Muscle of leg (tissue), 11 donors: ENCODE measurements around the gene SNX25. TPM values are rescaled to one million over a fixed set of nuclear protein-coding genes. Genes with fewer than 3 reads are reported as not detected.

Experiments used
- DNase-seq: peaks from one replicate; pipeline ENCODE4 v3.0.0; 2013
- H3K27ac ChIP-seq: one replicate; pipeline ENCODE4 v1.5.1; 2013; ENCODE audit warnings: mild to moderate bottlenecking, low read length, control low read depth
- H3K27me3 ChIP-seq: one replicate; pipeline ENCODE4 v1.6.1; 2013; ENCODE audit warnings: low read length; ENCODE audit not compliant: control insufficient read depth, insufficient read depth
- H3K36me3 ChIP-seq: one replicate; pipeline ENCODE4 v1.6.1; 2013; ENCODE audit warnings: low read length; ENCODE audit not compliant: control insufficient read depth, insufficient read depth
- H3K4me1 ChIP-seq: one replicate; pipeline ENCODE4 v1.6.1; 2013; ENCODE audit warnings: low read length; ENCODE audit not compliant: control insufficient read depth, insufficient read depth
- H3K4me3 ChIP-seq: one replicate; pipeline ENCODE4 v1.5.1; 2013; ENCODE audit warnings: low read length, control low read depth
- H3K9me3 ChIP-seq: replicated peaks from 2 replicates; pipeline ENCODE4 v1.6.1; 2013; ENCODE audit warnings: low read depth, low read length; ENCODE audit not compliant: control insufficient read depth
- WGBS: methylation state at CpG from one replicate; pipeline ENCODE4 v1.1.5; 2013; ENCODE audit warnings: missing lambda C conversion rate; ENCODE audit not compliant: insufficient coverage; 5-methylcytosine and 5-hydroxymethylcytosine counted together
- polyA plus RNA-seq, 8 donors: library from polyadenylated mRNA; unstranded; fragments of 120-200 nt; gene quantifications; one replicate each; pipeline versions ENCODE4 v1.2.1 to v1.2.3, GENCODE V29; 2013; ENCODE audit warnings: inconsistent platforms in 1 of 8, low replicate concordance in 1 of 8; ENCODE audit not compliant: insufficient read length in 8 of 8, insufficient read depth in 1 of 8
- total RNA-seq: library from RNA; stranded (reverse); fragments of 120-200 nt; gene quantifications from one replicate; pipeline ENCODE4 v1.2.4, GENCODE V29; 2013

The SNX25 gene
- total and polyA plus RNA-seq, 9 donors = 7.0 to 14.6 (median 8.2) TPM

DNA sequence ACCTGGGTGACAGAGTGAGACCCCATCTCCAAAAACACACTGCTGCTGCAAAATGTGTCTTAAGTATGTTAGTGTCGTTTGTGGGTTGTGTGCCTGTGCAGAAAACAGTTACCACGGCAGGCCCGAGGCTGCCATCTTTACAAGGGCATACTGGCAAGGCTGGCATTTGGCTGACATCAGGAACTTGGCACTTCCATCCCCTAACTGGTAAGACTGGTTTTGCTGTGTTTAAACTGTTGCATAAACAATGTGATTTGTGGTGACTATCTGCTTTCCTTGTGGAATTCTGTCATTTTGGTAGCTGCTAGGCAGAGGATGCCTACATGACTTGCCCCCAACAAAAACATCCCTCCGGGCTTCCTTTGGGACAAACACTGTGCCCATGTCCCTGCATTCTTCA, 174.1 kb downstream of the SNX25 start:
- Histone ChIP-seq H3K4me3 (no peak overlapping the region), H3K4me1 (peaks cover 5% of the 10 kb centered on the region), H3K36me3 (no peaks in the 10 kb centered on the region), H3K9me3 (peaks cover 4% of the 10 kb centered on the region), H3K27me3 (no peaks in the 10 kb centered on the region), H3K27ac (no peak overlapping the region)
- DNase-seq = no peak
- 100% methylated on average over 3 of the region's 4 CpGs for WGBS

DNA sequence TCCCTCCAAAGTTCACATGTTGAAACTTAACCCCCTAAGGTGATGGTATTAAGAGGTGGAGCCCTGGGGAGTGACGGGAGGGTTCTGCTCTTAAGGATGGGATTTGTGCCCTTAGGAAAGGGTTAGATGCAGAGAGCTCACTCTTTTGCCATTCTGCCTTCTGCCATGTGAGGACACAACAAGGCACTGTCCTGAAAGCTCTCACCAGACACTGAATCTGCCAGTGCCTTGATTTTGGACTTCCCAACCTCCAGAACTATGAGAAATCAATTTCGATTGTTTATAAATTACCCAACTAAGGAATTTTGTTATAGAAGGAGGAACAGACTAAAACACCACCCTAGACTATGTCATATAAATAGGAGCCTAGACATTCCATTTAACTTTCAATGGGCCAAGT, 174.7 kb downstream of the SNX25 start:
- Histone ChIP-seq H3K36me3 (no peaks in the 10 kb centered on the region), H3K27ac (no peak overlapping the region), H3K4me3 (no peak overlapping the region), H3K4me1 (peaks cover 5% of the 10 kb centered on the region), H3K27me3 (no peaks in the 10 kb centered on the region), H3K9me3 (peaks cover 4% of the 10 kb centered on the region)
- WGBS = no CpG with 5 or more reads among the region's 2 CpGs
- no peak for DNase-seq

DNA sequence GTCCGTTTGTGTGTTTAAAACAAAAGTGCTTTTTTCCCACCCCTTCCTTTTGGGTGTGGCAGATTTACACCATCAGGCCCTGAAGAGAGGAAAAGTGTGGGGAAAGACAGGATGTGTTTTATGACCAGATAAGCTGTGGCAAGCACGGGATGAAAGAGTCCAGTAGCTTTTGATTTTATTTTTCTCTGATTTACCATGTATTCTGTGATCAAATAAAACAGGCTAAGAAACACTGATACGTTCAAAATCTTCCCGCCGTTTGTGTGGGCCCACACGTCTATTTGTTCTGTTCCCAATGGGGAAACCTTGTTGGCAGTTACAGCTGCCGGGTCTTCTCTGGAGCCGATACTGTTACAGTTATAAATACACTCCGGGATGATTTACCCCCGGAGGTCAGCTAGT, 175.5 kb downstream of the SNX25 start:
- WGBS = 0% methylated on average over 4 of the region's 10 CpGs
- H3K27me3 ChIP-seq = no peaks in the 10 kb centered on the region
- no peak overlapping the region for H3K4me3 ChIP-seq
- H3K27ac ChIP-seq = peak overlapping the region; percentile 32
- peak; percentile 54 for DNase-seq
- no peaks in the 10 kb centered on the region for H3K36me3 ChIP-seq
- peaks cover 4% of the 10 kb centered on the region for H3K9me3 ChIP-seq
- peaks cover 5% of the 10 kb centered on the region for H3K4me1 ChIP-seq

DNA sequence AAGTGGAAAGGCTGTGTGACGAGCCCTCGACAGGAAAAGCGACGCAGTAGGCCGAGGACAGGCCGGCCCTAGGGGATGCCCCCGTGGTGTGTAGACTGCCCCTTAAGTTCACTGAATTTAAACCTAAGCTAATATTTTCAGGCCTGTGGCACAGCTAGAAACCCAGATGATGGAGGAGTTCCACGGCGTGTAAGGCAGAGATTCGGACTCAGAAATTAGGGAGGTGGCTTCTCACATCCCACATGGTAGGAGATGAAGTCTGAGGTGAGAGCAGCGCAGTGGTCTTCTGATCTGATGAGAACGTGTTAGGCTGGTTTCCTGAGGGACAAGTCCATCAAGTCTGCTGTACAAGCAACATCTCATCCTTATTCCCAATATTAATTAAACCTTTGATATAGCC, 178.6 kb downstream of the SNX25 start:
- no peak overlapping the region for H3K4me3 ChIP-seq
- WGBS = 100% methylated on average over 6 of the region's 12 CpGs
- no peaks in the 10 kb centered on the region for H3K9me3 ChIP-seq
- no peaks in the 10 kb centered on the region for H3K36me3 ChIP-seq
- H3K27ac ChIP-seq = no peak overlapping the region
- peaks cover 5% of the 10 kb centered on the region for H3K4me1 ChIP-seq
- H3K27me3 ChIP-seq = no peaks in the 10 kb centered on the region
- no peak for DNase-seq

DNA sequence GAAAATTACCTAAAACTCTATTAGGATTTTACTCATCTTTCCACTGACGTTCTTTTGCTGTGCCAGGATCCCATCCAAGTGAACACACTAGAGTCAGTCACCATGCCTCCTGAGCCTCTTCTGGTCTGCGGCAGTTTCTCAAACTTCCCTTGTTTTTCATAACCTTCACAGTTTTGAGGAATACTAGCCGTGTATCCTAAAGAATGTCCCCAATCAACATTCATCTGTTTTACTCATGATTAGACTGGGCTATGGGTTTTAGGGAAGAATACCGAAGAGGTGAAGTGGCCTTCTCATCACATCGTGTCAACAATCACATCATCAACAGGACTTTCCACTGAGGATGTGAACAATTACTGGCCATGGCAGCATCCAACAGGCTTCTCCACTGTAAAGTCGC, 181.5 kb downstream of the SNX25 start:
- H3K36me3 ChIP-seq = no peaks in the 10 kb centered on the region
- no peak for DNase-seq
- WGBS = 82% methylated on average over 2 of the region's 6 CpGs
- H3K4me1 ChIP-seq = peaks cover 4% of the 10 kb centered on the region
- no peak overlapping the region for H3K27ac ChIP-seq
- no peaks in the 10 kb centered on the region for H3K27me3 ChIP-seq
- no peaks in the 10 kb centered on the region for H3K9me3 ChIP-seq
- H3K4me3 ChIP-seq = no peak overlapping the region

DNA sequence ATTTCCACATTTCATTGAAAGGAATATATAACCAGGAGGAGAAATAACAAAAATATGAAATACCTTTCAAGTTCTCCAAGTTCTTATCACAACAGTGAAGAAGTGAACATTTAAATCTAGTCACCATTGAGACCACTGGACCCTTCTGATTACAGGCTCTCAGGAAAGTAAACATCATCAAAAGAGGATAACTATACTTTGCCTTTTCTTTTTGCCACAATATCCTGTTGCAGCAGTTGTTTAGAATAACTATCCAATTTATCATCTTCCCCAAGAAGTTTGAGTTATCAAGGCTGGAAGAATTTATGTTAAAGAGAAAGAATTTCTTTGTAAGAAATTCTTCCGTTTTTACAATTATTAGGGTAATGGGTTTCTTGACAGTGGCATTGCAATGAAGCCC, 182.8 kb downstream of the SNX25 start:
- H3K27me3 ChIP-seq = no peaks in the 10 kb centered on the region
- DNase-seq = no peak
- no peaks in the 10 kb centered on the region for H3K9me3 ChIP-seq
- H3K36me3 ChIP-seq = no peaks in the 10 kb centered on the region
- peaks cover 8% of the 10 kb centered on the region for H3K4me1 ChIP-seq
- no peak overlapping the region for H3K27ac ChIP-seq
- no peak overlapping the region for H3K4me3 ChIP-seq
- no CpG with 5 or more reads among the region's 1 CpG for WGBS

DNA sequence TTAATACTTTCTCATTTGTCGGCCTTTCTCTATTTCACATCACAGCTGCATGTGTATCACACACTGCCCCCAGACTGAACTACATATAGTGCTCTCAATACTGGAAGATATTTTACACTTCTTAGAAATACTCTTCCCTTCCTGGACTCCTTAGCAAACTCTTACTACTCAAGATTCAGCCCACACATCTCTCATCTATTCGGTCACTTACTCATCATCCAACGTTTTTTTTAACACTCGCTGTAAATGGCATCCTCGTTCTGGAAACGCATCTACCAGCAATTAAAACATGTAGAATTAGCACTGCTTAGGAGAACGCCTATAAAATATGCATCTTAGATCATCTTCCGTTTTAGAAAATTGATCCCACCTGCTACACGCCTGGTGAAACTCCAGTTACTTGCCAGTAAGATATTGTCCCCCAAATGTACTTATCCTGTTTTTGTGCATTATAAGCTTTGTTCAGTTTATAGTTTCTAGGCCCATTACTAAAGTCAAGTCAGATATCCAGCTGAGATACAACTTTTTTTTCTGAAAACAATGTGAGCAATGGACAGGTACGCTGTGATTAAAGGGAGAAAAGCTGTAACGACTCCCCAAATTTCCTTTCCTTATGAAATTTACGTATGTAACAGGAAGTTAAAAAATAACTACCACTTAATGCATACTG, 185.3 kb downstream of the SNX25 start:
- Histone ChIP-seq H3K4me1 (peaks cover 13% of the 10 kb centered on the region), H3K4me3 (peak overlapping the region; percentile 94), H3K36me3 (peaks cover 5% of the 10 kb centered on the region), H3K27ac (peak overlapping the region; percentile 92), H3K27me3 (no peaks in the 10 kb centered on the region), H3K9me3 (no peaks in the 10 kb centered on the region)
- 48% methylated on average over 7 of the region's 12 CpGs for WGBS
- DNase-seq = peak; percentile 77

DNA sequence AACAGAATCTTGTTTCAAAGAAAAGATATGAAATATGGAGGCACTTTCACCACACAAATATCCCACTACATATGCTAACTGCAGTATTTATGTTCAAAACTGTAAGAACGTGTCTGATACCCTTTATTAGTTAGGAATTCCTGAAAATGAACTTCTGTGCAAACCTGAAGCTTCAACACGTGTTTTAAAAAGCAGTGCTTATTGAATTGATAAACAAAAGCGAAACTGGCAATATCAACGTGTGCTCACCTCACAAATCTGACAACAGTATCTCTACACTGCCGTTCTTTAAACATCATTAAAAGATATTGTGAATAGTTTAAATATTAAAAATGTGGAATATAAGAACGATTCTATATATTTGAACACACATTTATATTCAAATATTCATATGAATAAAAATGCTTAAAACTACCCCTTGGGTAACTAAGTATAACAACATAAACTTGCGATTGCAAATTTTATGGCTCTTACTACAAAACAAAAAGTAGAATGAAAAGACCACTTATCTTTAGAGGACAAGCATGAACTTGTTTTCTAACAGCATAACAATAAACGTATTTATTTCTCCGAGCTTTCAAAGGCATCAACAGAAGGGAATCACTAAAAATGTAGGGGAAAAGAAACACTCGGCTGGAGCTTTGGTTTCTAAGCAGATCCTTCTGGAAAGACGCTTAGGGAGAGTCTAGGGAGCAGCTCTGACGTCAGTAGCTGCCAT, 186.0 kb downstream of the SNX25 start, which contains the start of gene LRP2BP:
Gene LRP2BP (minus strand): TSS at position 687 of the 718 bp plus-strand sequence. CDS start 17,738 bp downstream, outside the sequence.
- DNase-seq = peak; percentile 99
- no peaks in the 10 kb centered on the region for H3K27me3 ChIP-seq
- 0% methylated on average over 3 of the region's 12 CpGs for WGBS
- H3K27ac ChIP-seq = peak within 1 kb of the TSS; percentile 92
- H3K9me3 ChIP-seq = no peaks in the 10 kb centered on the region
- peak within 1 kb of the TSS; percentile 94 for H3K4me3 ChIP-seq
- peaks cover 13% of the 10 kb centered on the region for H3K4me1 ChIP-seq
- peaks cover 5% of the 10 kb centered on the region for H3K36me3 ChIP-seq

DNA sequence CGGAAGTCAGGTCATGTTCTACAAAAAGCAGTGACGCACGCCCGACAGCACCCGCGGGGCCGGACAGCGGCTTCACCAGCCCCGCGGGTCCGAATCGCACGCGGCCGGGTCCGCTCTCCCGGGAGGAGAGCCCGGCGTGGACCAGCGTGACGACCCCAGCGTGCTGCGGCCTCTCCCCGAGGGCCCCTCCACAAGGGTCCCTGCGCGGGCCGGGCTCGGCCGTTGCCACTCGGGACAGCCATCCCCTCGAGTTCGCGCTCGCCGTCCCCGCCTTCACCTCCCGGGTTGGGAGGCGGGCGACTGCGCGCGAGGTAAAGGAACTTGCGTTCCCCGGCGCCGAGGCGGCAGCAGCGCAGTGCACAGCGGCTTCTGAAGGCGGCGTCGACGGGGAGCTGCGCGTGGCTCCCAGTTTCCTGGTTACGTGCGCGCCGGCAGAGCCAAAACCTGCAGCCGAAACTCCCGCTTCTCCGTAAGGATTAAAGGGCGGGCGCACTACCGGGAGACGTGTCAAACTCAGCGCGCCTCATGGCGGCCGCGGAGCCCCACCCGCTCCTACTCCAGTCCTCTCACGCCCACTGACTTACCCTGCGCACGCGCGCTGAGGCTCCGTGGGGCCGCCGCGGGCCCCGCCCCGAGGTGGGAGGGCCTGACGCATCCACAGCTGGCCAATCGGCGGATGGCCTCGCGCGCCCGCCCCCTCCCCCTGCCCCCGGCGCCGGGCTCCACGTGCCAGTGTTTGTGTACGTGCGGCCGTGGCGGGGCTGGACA, 186.7 kb downstream of the SNX25 start:
- WGBS = under 1% methylated on average over 98 of the region's 98 CpGs
- peak overlapping the region; percentile 92 for H3K27ac ChIP-seq
- no peaks in the 10 kb centered on the region for H3K27me3 ChIP-seq
- peaks cover 9% of the 10 kb centered on the region for H3K36me3 ChIP-seq
- H3K4me1 ChIP-seq = peaks cover 13% of the 10 kb centered on the region
- DNase-seq = peak; percentile 99
- H3K9me3 ChIP-seq = no peaks in the 10 kb centered on the region
- peak overlapping the region; percentile 94 for H3K4me3 ChIP-seq
